Vagina (tissue), 2 donors: ENCODE measurements around the gene ARSD. TPM values are rescaled to one million over a fixed set of nuclear protein-coding genes. Genes with fewer than 3 reads are reported as not detected.

Source experiments
- DNase-seq, 2 donors: peaks; one replicate each; pipeline ENCODE4 v3.0.0-alpha.2; 2017; ENCODE audit errors: extremely low spot score in 2 of 2
- H3K27ac ChIP-seq: fragments of 200-600 bp; sonication (generic); one replicate; pipeline ENCODE4 v1.5.1; 2019
- H3K27me3 ChIP-seq: fragments of 200-600 bp; sonication (generic); one replicate; pipeline ENCODE4 v1.5.1; 2019
- H3K36me3 ChIP-seq, 2 donors: fragments of 200-600 bp; sonication (generic); one replicate each; pipeline ENCODE4 v1.5.1; 2017 to 2019
- H3K4me1 ChIP-seq: fragments of 200-600 bp; sonication (generic); one replicate; pipeline ENCODE4 v1.5.1; 2019
- H3K4me3 ChIP-seq, 2 donors: fragments of 200-600 bp; sonication (generic); 1 replicate in 1 of 2; 2 replicates in 1 of 2; pipeline ENCODE4 v1.5.1; 2016 to 2019
- H3K9me3 ChIP-seq: fragments of 200-600 bp; sonication (generic); one replicate; pipeline ENCODE4 v1.5.1; 2019
- POLR2A ChIP-seq, 2 donors: fragments of 450-650 bp; IDR thresholded peaks; one replicate each; pipeline ENCODE4 v1.6.1; 2017; ENCODE audit warnings: antibody characterized with exemption in 2 of 2, mild to moderate bottlenecking in 2 of 2, moderate library complexity in 2 of 2
- POLR2AphosphoS5 ChIP-seq, 2 donors: sonication (generic); formaldehyde crosslinking; IDR thresholded peaks; one replicate each; pipeline ENCODE4 v1.9.0; 2017; ENCODE audit warnings: antibody characterized with exemption in 2 of 2, mild to moderate bottlenecking in 2 of 2, low read depth in 1 of 2; ENCODE audit not compliant: insufficient read depth in 1 of 2
- intact Hi-C: fragments of 100-400 bp; cut with DNase I; formaldehyde crosslinking; loops from one replicate; pipeline ENCODE4 v1.15.1; 2023
- total RNA-seq: library from RNA; depleted of rRNA; stranded (reverse); fragments of >200 nt; gene quantifications from one replicate; pipeline ENCODE4 v1.2.3, GENCODE V29; 2016
- TF ChIP-seq, protein P1 (sequence below), 3 experiments: fragments of 450-650 bp in 2 of 3; fragments of 200-600 bp in 1 of 3; sonication (generic) in 1 of 3; IDR thresholded peaks; one replicate each; pipeline ENCODE4 v1.5.1; 2017 to 2019; ENCODE audit warnings: antibody characterized with exemption in 3 of 3, mild to moderate bottlenecking in 2 of 3, moderate library complexity in 2 of 3

Gene ARSD
- total RNA-seq, 1 donor from 2014 or later, result 14.0 TPM

DNA sequence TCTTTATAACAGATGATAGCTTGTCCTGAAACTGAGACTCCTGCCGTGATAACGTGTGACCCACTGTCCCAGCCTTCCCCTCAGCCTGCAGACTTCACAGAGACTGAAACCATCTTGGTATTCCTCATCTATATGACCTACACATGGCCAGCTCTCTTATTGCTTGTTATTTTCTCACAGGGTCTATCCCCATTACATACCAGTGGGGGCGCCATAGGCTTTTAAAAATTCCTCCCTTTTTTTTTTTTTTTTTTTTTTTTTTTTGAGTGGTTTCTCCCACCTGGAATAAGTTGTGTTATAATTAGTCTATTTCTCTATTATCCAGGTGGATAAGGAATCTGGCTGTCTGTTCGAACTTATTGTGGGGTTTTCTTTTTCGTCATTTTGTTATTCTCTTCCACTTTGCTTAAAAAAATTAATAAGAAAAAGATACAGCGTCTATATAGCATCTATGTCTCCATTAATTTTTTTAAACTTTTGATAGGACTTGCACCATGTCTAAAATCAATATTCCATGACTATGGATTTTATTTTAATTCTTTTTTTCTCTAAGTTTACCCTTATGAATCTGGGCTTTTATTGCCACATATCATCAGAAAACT lies 53.2 kb downstream of the ARSD start:
- no peak overlapping the region for H3K27ac ChIP-seq
- H3K4me1 ChIP-seq, result no peaks in the 10 kb centered on the region
- H3K4me3 ChIP-seq, result no peak overlapping the region
- H3K27me3 ChIP-seq, result no peaks in the 10 kb centered on the region
- no peak for DNase-seq
- intact Hi-C loops, result no loop called here
- no peak for TF ChIP-seq POLR2AphosphoS5 (IDR thresholded peaks at IDR 0.05; ENCODE audit: insufficient read depth in 1 of 2, low read depth in 1 of 2)
- TF ChIP-seq POLR2A (IDR thresholded peaks at IDR 0.05), result no peak
- TF ChIP-seq, protein P1, sequence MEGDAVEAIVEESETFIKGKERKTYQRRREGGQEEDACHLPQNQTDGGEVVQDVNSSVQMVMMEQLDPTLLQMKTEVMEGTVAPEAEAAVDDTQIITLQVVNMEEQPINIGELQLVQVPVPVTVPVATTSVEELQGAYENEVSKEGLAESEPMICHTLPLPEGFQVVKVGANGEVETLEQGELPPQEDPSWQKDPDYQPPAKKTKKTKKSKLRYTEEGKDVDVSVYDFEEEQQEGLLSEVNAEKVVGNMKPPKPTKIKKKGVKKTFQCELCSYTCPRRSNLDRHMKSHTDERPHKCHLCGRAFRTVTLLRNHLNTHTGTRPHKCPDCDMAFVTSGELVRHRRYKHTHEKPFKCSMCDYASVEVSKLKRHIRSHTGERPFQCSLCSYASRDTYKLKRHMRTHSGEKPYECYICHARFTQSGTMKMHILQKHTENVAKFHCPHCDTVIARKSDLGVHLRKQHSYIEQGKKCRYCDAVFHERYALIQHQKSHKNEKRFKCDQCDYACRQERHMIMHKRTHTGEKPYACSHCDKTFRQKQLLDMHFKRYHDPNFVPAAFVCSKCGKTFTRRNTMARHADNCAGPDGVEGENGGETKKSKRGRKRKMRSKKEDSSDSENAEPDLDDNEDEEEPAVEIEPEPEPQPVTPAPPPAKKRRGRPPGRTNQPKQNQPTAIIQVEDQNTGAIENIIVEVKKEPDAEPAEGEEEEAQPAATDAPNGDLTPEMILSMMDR (IDR thresholded peaks at IDR 0.05), result no peak
- no peaks in the 10 kb centered on the region for H3K9me3 ChIP-seq
- no peaks in the 10 kb centered on the region for H3K36me3 ChIP-seq

DNA sequence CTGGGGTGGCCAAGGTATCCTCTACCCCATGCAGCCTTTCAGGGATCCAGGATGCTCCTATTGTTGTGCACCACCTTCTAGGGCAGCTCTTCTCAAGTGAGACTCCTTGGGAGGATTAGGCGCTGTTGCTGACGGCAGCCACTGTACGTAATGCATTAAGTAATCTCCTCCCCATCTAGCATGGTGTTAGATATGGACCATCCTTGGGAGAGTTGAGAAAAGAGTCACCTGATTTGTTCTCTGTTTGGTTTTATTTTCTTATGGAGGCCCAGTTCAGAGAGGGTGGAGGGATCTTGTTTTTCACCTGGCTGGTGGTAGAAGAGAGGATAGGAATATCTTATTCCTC lies 54.0 kb downstream of the ARSD start:
- no peak for DNase-seq
- no peaks in the 10 kb centered on the region for H3K9me3 ChIP-seq
- no peak overlapping the region for H3K27ac ChIP-seq
- TF ChIP-seq, protein P1 (IDR thresholded peaks at IDR 0.05), result no peak
- TF ChIP-seq POLR2AphosphoS5 (IDR thresholded peaks at IDR 0.05; ENCODE audit: insufficient read depth in 1 of 2, low read depth in 1 of 2) (no peak), POLR2A (IDR thresholded peaks at IDR 0.05) (no peak)
- intact Hi-C loops, result no loop called here
- H3K4me1 ChIP-seq, result no peaks in the 10 kb centered on the region
- H3K27me3 ChIP-seq, result no peaks in the 10 kb centered on the region
- H3K4me3 ChIP-seq, result no peak overlapping the region
- H3K36me3 ChIP-seq, result no peaks in the 10 kb centered on the region

DNA sequence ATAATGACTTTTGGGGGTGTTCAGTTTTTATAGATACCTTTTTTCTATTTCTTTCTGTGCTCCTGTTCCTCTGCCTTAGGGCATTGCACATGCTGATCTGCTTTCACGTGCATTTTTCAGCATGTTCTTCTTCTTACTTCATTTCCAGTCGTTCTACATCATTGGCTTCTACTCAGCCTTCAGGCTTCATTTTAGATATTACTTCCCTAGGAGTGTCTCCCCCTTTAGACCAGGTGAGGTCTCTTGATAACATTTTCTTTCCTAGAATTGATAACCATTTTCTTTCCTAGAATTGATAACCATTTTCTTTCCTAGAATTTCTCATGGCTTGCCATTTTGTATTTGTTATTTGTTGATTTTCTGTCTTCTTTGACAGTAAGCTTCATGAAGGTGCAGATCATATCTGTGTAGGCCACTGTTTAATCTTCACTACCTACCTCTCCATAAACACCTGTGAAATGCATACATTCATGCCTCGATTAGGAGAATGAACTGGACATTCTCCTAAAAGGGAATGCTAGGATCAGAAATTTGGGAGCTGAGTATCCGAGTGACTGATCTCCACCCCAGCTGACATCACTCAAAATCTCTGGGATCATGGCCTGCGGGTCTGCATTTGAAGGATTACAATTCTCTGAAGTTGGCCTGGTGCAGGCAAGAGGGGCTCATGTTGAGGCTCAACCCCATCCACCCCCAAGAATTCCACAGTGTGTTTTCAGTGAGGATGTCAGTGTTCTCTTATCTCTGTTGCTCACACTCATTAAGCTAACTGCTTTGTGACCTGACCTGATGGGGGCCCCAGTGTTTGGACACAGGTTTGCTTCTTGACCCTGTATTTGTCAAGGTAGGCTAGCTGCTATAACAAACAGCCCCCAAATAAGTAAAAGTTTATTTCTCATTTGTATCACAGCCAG lies 54.7 kb downstream of the ARSD start:
- no peaks in the 10 kb centered on the region for H3K4me1 ChIP-seq
- intact Hi-C loops, result no loop called here
- H3K4me3 ChIP-seq, result no peak overlapping the region
- no peaks in the 10 kb centered on the region for H3K36me3 ChIP-seq
- TF ChIP-seq POLR2AphosphoS5 (IDR thresholded peaks at IDR 0.05; ENCODE audit: insufficient read depth in 1 of 2, low read depth in 1 of 2), result no peak
- no peak for TF ChIP-seq POLR2A (IDR thresholded peaks at IDR 0.05)
- TF ChIP-seq, protein P1 (IDR thresholded peaks at IDR 0.05), result no peak
- H3K27ac ChIP-seq, result no peak overlapping the region
- no peaks in the 10 kb centered on the region for H3K9me3 ChIP-seq
- no peak for DNase-seq
- no peaks in the 10 kb centered on the region for H3K27me3 ChIP-seq

DNA sequence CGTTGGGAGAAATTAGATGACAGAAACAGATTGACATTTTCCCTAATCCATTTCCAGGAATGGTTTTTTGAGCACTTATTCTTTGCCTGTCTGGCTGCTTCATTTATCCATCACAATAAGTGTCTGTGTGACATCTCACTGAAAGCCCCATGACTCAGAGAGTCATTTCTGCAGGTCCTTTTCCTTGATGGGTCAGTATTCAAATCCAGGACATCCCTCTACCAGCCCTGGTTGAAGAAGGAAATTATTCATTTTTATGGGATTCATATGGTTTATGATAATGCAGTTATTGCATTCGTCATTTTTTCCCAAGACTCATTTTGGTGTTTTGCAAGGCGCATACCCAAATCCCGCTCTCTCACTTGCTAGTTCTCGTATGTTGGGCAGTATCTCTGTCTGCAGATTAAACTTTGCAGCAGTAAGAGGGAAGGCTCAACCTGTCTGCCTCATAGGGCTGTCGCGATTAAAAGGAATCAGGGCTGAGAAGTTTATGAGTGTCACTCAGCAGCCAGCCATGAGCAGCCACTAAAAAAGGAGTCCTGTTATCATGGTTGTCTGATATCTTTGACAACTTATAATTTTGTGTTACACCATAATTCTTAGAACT lies 56.4 kb downstream of the ARSD start:
- TF ChIP-seq, protein P1 (IDR thresholded peaks at IDR 0.05), result no peak
- TF ChIP-seq POLR2AphosphoS5 (IDR thresholded peaks at IDR 0.05; ENCODE audit: insufficient read depth in 1 of 2, low read depth in 1 of 2) (no peak), POLR2A (IDR thresholded peaks at IDR 0.05) (no peak)
- Histone ChIP-seq H3K4me3 (no peak overlapping the region), H3K27ac (no peak overlapping the region), H3K36me3 (no peaks in the 10 kb centered on the region), H3K9me3 (no peaks in the 10 kb centered on the region), H3K4me1 (no peaks in the 10 kb centered on the region), H3K27me3 (no peaks in the 10 kb centered on the region)
- intact Hi-C loops, result no loop called here
- no peak for DNase-seq
